KBM-7 (cell line): ENCODE data around the gene ATG4C.
"Not testable (repeated sequence)": the region's sequence is repeated elsewhere in the genome, so short reads cannot be mapped to it uniquely, and the experiment has no call there.

ENCODE experiments used
- DNase-seq: peaks from one replicate; pipeline ENCODE4 v3.0.0-alpha.2; 2015
- in situ Hi-C: fragments of 300-500 bp; cut with MboI; formaldehyde crosslinking; loops from 2 replicates; pipeline ENCODE4 v1.14.3; 2020; ENCODE audit warnings: low sequenced_read_pairs, low pct_unique_long_range_greater_than_20kb, mixed read lengths

The ATG4C gene

GRCh38 chr1:62783736-62784508 lies at the start of gene ATG4C:
ATG4C (plus strand) TSS chr1:62784132; CDS start chr1:62803787, 19,655 bp downstream.
- in situ Hi-C loops, result no loop called here
- DNase-seq, result peak; percentile 97

- in situ Hi-C loops, result loop anchor here (25.0 kb wide), 1 partner anchor 223 kb away; no protein-coding TSS in a partner anchor
- DNase-seq, result no peak
Measured at GRCh38 chr1:62735491-62736171, 48.3 kb upstream of the ATG4C start.

- in situ Hi-C loops, result loop anchor here (25.0 kb wide), 1 partner anchor 228 kb away; no protein-coding TSS in a partner anchor
- DNase-seq, result not testable (repeated sequence)
Measured at GRCh38 chr1:62740701-62741100, 43.2 kb upstream of the ATG4C start.

- in situ Hi-C loops, result loop anchor here (25.0 kb wide), 1 partner anchor 233 kb away; no protein-coding TSS in a partner anchor
- DNase-seq, result no peak
Measured at GRCh38 chr1:62744611-62745577, 39.0 kb upstream of the ATG4C start.

GRCh38 chr1:62746086-62746808 lies 37.7 kb upstream of the ATG4C start:
- in situ Hi-C loops, result loop anchor here (25.0 kb wide), 1 partner anchor 234 kb away; no protein-coding TSS in a partner anchor
- peak; percentile 61 for DNase-seq

- in situ Hi-C loops, result loop anchor here (25.0 kb wide), 1 partner anchor 234 kb away; no protein-coding TSS in a partner anchor
- DNase-seq, result no peak
Measured at GRCh38 chr1:62746809-62747138, 37.2 kb upstream of the ATG4C start.

- in situ Hi-C loops, result no loop called here
- DNase-seq, result no peak
Measured at GRCh38 chr1:62753031-62753965, 30.6 kb upstream of the ATG4C start.

GRCh38 chr1:62754938-62755337 lies 29.0 kb upstream of the ATG4C start:
- in situ Hi-C loops, result not testable (repeated sequence)

GRCh38 chr1:62756255-62756884 lies 27.6 kb upstream of the ATG4C start:
- in situ Hi-C loops, DNase-seq: not testable (repeated sequence)

More at GRCh38 chr1:62754938-62755337, 29.0 kb upstream of the ATG4C start:
- DNase-seq, result not testable (repeated sequence)

- peak; percentile 42 for DNase-seq
- in situ Hi-C loops, result not testable (repeated sequence)
Measured at GRCh38 chr1:62759232-62759875, 24.6 kb upstream of the ATG4C start.

- not testable (repeated sequence) for DNase-seq
Measured at GRCh38 chr1:62760021-62760782, 23.7 kb upstream of the ATG4C start.

GRCh38 chr1:62761223-62761870 lies 22.6 kb upstream of the ATG4C start:
- in situ Hi-C loops, DNase-seq: not testable (repeated sequence)

More at GRCh38 chr1:62760021-62760782, 23.7 kb upstream of the ATG4C start:
- in situ Hi-C loops, result not testable (repeated sequence)

GRCh38 chr1:62762027-62762426 lies 21.9 kb upstream of the ATG4C start:
- DNase-seq, in situ Hi-C loops: not testable (repeated sequence)

GRCh38 chr1:62765981-62766380 lies 18.0 kb upstream of the ATG4C start:
- in situ Hi-C loops, result no loop called here
- no peak for DNase-seq

GRCh38 chr1:62768551-62768950 lies 15.4 kb upstream of the ATG4C start:
- in situ Hi-C loops, DNase-seq: not testable (repeated sequence)
